ENCODE data around the gene TTLL10.

TTLL10 gene

GRCh38 chr1:1229770-1230169 lies 56.1 kb downstream of the TTLL10 start:
- TF ChIP-seq, protein P1, sequence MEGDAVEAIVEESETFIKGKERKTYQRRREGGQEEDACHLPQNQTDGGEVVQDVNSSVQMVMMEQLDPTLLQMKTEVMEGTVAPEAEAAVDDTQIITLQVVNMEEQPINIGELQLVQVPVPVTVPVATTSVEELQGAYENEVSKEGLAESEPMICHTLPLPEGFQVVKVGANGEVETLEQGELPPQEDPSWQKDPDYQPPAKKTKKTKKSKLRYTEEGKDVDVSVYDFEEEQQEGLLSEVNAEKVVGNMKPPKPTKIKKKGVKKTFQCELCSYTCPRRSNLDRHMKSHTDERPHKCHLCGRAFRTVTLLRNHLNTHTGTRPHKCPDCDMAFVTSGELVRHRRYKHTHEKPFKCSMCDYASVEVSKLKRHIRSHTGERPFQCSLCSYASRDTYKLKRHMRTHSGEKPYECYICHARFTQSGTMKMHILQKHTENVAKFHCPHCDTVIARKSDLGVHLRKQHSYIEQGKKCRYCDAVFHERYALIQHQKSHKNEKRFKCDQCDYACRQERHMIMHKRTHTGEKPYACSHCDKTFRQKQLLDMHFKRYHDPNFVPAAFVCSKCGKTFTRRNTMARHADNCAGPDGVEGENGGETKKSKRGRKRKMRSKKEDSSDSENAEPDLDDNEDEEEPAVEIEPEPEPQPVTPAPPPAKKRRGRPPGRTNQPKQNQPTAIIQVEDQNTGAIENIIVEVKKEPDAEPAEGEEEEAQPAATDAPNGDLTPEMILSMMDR (IDR thresholded peaks at IDR 0.05), result no peak

GRCh38 chr1:1230656-1231399 lies 57.1 kb downstream of the TTLL10 start:
- TF ChIP-seq, protein P1 (IDR thresholded peaks at IDR 0.05), result 0 out of 2 replicates have a peak, but pooled peaks have one; percentile 17

GRCh38 chr1:1231400-1232207 lies 57.9 kb downstream of the TTLL10 start, which contains the start of gene SDF4:
SDF4 (minus strand) TSS chr1:1232001; CDS start chr1:1228772, 3,229 bp downstream.
- TF ChIP-seq, protein P1 (IDR thresholded peaks at IDR 0.05), result no peak

GRCh38 chr1:1232208-1232795 lies 58.6 kb downstream of the TTLL10 start, which contains the start of gene B3GALT6:
B3GALT6 (plus strand) TSS chr1:1232237; CDS start chr1:1232279, 42 bp downstream.
- TF ChIP-seq, protein P1 (IDR thresholded peaks at IDR 0.05), result no peak

DNA sequence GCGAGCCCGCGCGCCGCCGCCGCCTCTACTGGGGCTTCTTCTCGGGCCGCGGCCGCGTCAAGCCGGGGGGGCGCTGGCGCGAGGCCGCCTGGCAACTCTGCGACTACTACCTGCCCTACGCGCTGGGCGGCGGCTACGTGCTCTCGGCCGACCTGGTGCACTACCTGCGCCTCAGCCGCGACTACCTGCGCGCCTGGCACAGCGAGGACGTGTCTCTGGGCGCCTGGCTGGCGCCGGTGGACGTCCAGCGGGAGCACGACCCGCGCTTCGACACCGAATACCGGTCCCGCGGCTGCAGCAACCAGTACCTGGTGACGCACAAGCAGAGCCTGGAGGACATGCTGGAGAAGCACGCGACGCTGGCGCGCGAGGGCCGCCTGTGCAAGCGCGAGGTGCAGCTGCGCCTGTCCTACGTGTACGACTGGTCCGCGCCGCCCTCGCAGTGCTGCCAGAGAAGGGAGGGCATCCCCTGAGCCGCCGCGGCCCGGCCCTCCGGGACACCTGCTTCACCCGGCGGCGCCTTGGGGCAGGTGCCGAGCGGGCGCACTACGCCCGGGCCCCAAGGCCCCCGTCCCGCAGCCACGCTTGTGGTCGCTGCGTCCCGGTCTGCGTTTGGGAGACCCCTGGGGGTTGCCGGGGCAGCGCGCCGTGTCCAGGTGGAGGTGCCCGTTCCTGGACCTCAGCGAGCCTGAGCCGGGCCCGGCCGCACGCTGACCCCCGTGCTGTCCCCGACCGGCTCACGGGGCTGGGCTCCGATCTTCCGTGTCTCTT lies 59.3 kb downstream of the TTLL10 start:
- TF ChIP-seq, protein P1 (IDR thresholded peaks at IDR 0.05), result no peak

DNA sequence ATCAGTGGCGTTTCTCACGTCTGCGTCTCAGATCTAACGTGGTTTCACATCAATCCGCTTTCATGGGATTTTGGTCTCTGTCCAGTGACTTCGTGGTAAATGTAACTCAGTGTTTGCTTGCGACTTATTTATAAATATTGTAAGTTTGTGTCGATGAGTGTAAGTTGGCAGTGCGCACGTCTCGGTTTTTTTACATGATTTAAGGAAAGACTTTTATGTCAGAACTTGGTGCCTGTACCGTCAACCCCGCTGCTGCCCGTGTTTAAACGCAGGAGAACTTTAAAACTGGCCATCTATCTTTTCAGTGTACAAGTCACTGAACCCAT lies 59.9 kb downstream of the TTLL10 start:
- TF ChIP-seq, protein P1 (IDR thresholded peaks at IDR 0.05), result no peak

Measured in LNCAP (cell line).